Measurements from ENCODE around the gene BATF3.

Gene BATF3

GRCh38 chr1:212677573-212677972 lies 22.1 kb downstream of the BATF3 start:
- no peak for DNase-seq (ENCODE audit: low read depth in 2 of 2)
- no peak overlapping the region for H3K4me3 ChIP-seq (replicated peaks in 1 of 2; ENCODE audit: low read depth in 2 of 2, low read length in 2 of 2)
- TF ChIP-seq CTCF (IDR thresholded peaks at IDR 0.05; ENCODE audit: low read depth, low read length): no peak

GRCh38 chr1:212677136-212677535 lies 22.5 kb downstream of the BATF3 start:
- no peak overlapping the region for H3K4me3 ChIP-seq (replicated peaks in 1 of 2; ENCODE audit: low read depth in 2 of 2, low read length in 2 of 2)
- TF ChIP-seq CTCF (IDR thresholded peaks at IDR 0.05; ENCODE audit: low read depth, low read length): no peak
- no peak for DNase-seq (ENCODE audit: low read depth in 2 of 2)

- H3K4me3 ChIP-seq (replicated peaks in 1 of 2; ENCODE audit: low read depth in 2 of 2, low read length in 2 of 2): no peak overlapping the region
- no peak for TF ChIP-seq CTCF (IDR thresholded peaks at IDR 0.05; ENCODE audit: low read depth, low read length)
- DNase-seq (ENCODE audit: low read depth in 2 of 2): no peak
These were observed 24.0 kb downstream of the BATF3 start for GRCh38 chr1:212675675-212676074.

- no peak for TF ChIP-seq CTCF (IDR thresholded peaks at IDR 0.05; ENCODE audit: low read depth, low read length)
- DNase-seq (ENCODE audit: low read depth in 2 of 2): no peak
- no peak overlapping the region for H3K4me3 ChIP-seq (replicated peaks in 1 of 2; ENCODE audit: low read depth in 2 of 2, low read length in 2 of 2)
These were observed 24.8 kb downstream of the BATF3 start for GRCh38 chr1:212674872-212675271.

GRCh38 chr1:212671342-212672031 lies 28.2 kb downstream of the BATF3 start:
- no peak for TF ChIP-seq CTCF (IDR thresholded peaks at IDR 0.05; ENCODE audit: low read depth, low read length)
- no peak overlapping the region for H3K4me3 ChIP-seq (replicated peaks in 1 of 2; ENCODE audit: low read depth in 2 of 2, low read length in 2 of 2)
- peak; percentile 41 to 46 for DNase-seq (ENCODE audit: low read depth in 2 of 2)

- DNase-seq (ENCODE audit: low read depth in 2 of 2): no peak
- no peak for TF ChIP-seq CTCF (IDR thresholded peaks at IDR 0.05; ENCODE audit: low read depth, low read length)
- H3K4me3 ChIP-seq (replicated peaks in 1 of 2; ENCODE audit: low read depth in 2 of 2, low read length in 2 of 2): no peak overlapping the region
These were observed 28.8 kb downstream of the BATF3 start for GRCh38 chr1:212670882-212671281.

- H3K4me3 ChIP-seq (replicated peaks in 1 of 2; ENCODE audit: low read depth in 2 of 2, low read length in 2 of 2): no peak overlapping the region
- no peak for TF ChIP-seq CTCF (IDR thresholded peaks at IDR 0.05; ENCODE audit: low read depth, low read length)
These were observed 29.3 kb downstream of the BATF3 start for GRCh38 chr1:212670301-212670700.

More at GRCh38 chr1:212670301-212670700, 29.3 kb downstream of the BATF3 start:
- no peak for DNase-seq (ENCODE audit: low read depth in 2 of 2)
